Lower leg skin (tissue), 3 donors: ENCODE measurements around the gene SENP2.

Experiments used
- CTCF ChIP-seq, 3 donors: fragments of 450-650 bp; IDR thresholded peaks; one replicate each; pipeline ENCODE4 v1.5.1; 2016; ENCODE audit warnings: antibody characterized with exemption in 3 of 3, mild to moderate bottlenecking in 3 of 3, moderate library complexity in 2 of 3
- POLR2A ChIP-seq, 2 donors: fragments of 450-650 bp; IDR thresholded peaks; one replicate each; pipeline ENCODE4 v1.6.1; 2016 to 2017; ENCODE audit warnings: antibody characterized with exemption in 2 of 2, mild to moderate bottlenecking in 1 of 2, moderate library complexity in 1 of 2

DNA sequence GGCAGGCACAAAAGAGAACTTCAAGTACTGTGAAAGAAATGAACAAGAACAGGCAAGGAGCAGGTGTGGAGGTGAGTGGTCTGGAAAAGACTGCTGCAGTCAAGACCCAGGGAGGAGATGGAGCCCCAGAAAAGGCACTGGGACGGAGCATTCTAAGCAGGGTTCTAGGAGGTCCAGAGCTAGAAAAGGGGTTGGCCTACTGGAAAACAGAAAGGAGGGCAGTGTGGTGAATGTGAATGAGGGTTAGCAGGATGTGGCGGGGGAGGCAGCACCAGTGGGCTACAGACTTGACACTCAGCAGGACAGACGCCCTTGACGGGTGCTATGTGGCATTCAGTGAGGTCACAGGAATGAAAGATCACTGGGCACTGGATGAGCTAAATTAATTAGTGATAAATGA, 75.7 kb downstream of the SENP2 start:
- TF ChIP-seq POLR2A (IDR thresholded peaks at IDR 0.05), result no peak
- TF ChIP-seq CTCF (IDR thresholded peaks at IDR 0.05), result no peak
